HG03457 (cell line): ENCODE results near the gene IFNA2.
"Not testable (repeated sequence)": the region's sequence is repeated elsewhere in the genome, so short reads cannot be mapped to it uniquely, and the experiment has no call there.

Experiments used
- ATAC-seq: cut with Tn5 transposase; IDR thresholded peaks from one replicate; pipeline ENCODE4 v1.9.1; 2021; ENCODE audit warnings: moderate number of reproducible peaks; ENCODE audit not compliant: unreplicated experiment

Gene IFNA2

DNA sequence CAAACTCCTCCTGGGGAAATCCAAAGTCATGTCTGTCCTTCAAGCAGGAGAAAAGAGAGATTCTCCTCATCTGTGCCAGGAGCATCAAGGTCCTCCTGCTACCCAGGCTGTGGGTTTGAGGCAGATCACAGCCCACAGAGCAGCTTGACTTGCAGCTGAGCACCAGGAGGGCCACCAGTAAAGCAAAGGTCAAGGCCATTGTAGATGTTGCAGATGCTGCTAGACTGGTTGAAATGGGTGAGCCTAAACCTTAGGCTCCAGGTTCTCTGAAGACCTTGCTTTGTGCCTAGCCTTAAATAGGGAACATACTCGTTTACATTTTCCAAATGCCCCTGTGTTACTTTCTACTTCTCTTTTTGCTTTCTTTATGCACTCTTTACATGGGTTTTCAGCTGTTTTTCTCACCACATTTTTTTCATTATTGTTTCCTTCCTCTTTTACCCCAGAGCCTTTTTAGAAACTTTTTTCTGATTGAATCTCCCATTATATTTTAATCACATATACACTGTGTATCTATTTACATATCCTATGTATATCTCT is at the start of gene IFNA2:
Gene IFNA2, minus strand, starts transcription at position 268 of the 540 bp plus-strand sequence. Its CDS starts 69 bp downstream, at position 199.
- ATAC-seq = no peak

DNA sequence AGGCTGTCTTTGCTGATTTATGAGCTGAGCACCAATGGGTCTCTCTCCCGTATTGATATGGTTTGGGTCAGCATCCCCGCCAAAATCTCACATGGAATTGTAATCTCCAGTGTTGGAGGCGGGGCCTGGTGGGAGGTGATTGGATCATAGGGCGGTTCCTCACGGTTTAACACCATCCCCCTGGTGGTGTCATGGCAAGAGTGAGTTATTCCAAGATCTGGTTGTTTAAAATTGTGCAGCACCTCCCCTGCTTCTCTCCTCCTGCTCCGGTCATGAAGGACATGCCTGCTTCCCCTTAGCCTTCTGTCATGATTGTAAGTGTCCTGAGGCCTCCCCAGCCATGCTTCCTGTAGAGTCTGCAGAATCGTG is 49.8 kb upstream of the IFNA2 start:
- not testable (repeated sequence) for ATAC-seq

DNA sequence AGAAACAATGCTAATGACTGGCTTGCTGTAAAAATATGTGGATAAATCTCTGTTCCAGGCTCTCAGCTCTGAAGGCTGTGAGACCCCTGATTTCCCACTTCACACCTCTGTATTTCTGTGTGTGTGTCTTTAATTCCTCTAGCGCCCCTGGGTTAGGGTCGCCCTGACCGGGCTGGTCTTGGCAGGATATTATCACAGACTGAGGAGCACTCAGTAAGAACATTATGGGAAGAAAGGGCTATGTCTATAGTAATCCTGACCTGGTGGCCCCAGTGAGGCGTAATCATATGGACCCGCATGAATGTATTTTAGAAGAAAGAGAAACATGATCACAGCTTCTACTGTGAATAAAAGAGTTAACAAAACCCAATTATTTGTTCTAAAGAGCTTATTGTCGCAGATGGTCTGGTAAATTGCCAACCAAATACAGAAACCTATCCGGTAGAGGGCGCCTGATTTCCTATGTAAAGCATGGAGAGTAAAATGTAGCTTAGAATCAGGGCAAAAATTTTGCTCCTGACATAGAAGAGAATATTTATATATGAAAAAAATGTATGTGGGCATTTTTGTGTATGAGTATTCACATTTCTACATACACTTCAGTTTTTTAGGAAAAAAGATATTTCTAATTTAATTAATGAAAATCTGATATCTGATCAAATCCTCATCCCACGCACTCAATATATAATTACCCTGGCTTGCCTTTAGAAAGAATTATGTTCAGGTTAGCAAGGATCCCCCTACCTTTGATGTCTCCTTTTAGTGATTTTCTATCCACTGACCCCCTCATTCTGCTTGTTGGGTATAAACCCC is 49.2 kb upstream of the IFNA2 start:
- no peak for ATAC-seq

DNA sequence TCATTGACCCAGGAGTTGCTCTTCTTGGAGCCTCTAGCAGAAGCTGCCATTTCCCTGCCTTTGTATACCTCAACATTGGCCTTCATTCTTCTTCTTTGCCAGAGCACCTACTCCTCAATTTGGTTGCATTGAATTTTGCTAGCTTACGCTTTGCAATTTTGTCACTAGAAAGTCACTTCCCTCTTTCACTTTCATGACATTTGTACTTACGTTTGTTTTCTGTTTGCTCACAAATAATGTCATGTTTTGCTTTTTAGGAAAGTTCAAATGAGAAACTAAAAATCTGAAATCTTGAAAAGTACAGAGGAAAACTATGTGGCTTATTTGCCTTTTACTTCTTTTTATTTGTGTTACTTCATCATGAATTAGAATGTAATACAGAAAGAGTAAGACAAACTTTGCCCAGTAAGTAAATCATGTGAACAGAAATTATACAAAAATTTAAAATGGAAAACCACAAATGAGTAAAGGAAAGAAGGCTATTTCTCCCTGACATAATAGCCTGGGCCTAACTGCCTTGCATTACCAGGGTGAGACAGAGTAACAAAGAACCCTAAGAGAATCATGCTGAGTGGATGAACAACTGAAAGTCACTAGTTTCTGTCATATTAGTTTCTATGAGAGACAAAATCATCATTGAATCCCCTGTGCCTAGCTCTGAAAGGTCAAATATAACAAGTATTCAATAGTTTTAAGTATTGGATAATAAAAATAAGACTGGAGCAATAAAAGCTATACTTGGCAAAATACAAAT is 47.7 kb upstream of the IFNA2 start:
- ATAC-seq = no peak

DNA sequence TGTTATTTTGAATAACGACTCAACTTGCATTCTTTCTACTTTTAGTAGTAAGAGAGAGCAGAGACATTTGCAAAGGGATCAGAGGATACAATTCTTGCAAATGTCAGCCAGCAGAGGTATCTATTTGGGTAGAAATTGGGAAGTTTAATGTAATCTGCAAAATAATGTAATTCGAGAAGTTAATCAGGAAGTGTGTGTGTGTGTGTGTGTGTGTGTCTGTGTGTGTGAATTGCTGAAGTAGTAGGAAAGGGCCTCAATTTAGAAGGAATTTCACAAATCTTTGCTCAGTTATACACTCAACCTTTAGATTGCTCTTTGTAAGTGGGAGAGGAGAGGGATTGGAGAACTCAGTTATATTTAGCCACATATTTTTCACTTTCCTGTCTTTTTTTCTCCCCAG is 44.0 kb upstream of the IFNA2 start:
- ATAC-seq = no peak

DNA sequence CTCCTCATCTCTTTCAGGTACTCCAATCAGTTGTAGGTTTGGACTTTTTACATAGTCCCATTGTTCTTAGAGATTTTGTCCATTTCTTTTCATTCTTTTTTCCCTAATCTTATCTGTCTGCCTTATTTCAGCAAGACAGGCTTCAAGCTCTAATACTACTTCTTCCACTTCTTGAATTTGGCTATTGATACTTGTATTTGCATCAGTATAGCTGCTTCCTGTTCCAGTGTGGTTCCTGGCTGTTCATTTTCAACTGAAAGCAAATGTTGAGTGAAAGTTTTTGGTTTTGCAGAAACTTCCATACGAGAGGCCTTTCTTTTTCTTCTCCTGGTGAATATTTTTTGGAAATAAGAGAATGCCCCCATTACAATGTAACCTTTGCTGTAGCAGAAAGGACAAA is 43.0 kb upstream of the IFNA2 start:
- no peak for ATAC-seq

DNA sequence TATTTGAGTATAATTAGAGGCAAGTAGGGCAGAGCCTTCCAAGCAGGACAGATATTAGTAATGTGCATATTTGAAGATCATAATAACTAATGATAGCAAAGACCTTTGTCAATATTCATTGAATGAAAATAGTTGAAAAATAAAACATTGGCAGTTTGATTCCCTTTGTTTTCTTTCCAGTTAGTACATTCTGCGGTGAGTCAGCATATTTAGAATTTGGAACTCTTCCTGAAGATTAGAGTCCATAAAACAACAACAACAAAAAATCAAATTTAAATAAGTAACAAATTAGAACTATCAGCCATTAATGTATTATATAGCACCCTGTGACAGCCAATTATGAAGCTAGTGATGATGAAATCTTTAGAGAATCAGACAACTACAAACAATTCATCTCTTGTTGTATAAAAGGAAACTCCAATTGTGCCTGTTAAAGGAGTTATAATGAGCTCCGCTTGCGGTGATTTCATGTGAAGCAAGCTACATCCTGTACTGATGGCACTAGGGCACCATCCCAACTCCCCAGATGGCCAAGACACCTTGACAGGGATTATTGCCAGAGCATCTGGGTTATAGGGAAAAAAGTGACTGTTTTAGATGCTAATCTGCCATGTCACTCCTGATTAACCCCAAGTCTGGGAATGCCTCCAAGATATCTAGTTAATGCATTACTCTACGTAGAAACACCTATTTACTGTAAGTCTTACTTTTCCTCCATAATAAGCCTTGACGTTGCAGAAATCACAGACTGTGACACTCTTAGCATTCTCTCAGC is 30.5 kb upstream of the IFNA2 start:
- no peak for ATAC-seq

DNA sequence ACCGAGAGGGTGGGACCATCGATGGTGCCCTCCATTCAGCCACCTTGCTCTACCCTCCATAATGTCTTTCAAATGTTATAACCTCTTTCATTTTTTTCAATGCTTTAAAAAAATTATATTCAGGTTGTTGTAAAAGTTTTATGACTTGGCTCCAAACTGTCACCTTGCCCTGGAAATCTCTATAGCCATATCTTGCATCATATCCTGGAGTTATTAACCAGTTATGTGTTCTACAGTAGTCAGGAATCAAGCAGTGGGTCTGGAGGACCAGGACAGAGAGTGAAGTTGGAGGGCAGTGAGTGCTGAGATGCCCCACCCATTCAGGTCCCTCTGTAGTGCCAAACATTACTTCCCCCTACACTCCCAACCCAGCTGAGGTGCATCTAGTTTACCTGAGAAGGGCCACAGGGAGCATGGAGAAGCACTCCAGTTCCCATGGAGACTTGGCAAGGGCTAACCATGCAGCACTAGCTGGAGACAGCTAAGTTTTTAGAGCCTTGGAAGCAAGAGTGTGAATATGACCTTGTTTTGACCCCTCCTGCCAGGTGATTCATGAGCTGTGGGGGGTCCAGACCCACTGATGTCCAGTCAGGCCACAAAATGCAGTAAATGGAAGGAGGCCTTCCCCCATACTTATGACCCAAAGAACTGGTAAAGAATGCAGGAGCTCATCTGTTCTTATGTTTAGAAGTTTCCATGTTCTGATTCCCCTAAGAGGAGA is 29.2 kb upstream of the IFNA2 start:
- ATAC-seq = no peak

DNA sequence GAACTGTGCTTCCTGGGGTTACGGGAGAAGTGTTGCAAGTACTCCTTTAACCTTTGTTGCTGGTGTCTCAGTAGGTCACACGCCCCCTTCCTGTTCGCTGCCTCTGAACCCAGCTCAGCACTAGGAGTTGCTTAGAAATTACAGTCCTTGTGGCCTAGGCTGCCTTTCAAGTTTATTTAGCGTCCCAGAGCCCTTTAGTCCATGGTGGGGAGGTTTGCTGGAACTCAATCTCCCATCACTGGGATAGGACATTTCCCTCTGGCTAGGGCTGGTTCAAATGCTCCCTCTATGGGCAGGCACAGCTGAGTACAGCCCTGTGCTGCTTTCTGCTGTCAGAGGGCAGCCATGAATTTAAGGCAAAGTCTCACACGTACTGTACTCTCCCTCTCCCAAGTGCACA is 28.4 kb upstream of the IFNA2 start:
- ATAC-seq = no peak

DNA sequence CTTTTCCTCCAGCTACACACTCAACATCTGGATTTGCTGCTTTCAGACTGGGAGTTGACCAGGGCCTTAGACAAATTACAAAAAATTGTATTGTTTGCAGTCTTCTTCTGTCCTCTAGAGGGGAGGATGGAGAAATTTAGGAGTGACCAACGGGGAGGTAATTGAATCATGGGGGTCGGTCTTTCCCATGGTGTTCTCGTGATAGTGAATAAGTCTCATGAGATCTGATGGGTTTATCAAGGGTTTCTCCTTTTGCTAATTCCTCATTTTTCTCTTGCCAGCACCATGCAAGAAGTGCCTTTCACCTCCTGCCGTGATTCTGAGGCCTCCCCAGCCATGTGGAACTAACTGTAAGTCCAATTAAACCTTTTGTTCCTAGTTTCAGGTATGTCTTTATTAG is 28.0 kb upstream of the IFNA2 start:
- ATAC-seq = no peak

DNA sequence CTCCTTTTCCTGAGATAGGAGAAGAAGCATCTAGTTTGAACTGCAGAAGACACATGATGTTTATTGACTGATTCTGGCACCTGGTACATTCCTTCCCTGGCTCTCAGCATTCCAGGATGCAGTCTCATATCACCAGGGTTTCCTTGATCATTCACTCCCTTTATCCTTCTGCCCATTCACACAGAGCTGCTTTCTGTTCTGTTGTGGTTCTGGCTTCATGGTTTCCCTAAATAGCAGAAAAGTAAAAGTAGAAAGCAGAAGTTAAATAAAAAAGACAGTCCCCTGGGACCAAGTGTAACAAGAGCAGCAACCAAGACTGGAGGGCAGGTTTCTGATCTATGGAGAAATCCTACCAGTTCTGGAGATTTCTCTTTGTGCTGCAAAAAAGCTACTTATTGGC is 26.9 kb upstream of the IFNA2 start:
- ATAC-seq = no peak

DNA sequence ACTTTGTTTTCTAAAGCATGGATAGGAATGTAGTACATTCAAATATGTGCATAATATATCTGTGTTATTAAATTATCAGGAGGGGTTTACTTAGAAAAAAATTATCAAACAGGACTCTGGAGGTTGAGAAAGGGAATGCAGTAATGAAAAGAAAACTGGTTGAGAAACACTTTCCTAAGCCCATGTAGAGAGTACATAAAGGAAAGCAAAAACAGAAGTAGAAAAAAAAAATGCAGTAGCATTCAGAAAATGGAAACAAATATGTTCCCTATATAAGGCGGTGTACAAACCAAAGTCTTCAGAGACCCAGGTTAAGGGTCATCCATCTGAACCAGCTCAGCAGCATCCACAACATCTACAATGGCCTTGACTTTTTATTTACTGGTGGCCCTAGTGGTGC is 23.6 kb upstream of the IFNA2 start, which contains the start of gene IFNA8:
Gene IFNA8, plus strand, starts transcription at position 301 of the 400 bp plus-strand sequence. Its CDS starts 60 bp downstream, at position 361.
- ATAC-seq = no peak

DNA sequence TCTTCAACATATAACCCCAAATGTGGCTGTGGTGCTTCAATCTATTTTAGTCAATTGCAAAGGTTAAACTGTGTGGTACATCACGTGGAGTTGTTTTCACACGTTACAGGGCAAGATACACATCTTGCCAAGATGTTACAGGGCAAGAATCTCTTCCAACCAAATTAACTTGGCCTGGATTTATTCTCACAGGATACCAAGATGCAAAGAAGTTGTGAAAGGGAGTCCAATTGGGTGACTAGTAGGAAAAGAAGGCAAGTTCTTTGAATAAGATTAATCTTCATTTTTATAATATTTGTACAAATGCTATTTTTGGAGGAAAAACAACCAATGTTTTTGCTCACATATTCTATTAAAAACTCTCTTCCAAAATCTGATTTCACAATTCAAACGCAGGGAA is 18.9 kb upstream of the IFNA2 start:
- no peak for ATAC-seq

DNA sequence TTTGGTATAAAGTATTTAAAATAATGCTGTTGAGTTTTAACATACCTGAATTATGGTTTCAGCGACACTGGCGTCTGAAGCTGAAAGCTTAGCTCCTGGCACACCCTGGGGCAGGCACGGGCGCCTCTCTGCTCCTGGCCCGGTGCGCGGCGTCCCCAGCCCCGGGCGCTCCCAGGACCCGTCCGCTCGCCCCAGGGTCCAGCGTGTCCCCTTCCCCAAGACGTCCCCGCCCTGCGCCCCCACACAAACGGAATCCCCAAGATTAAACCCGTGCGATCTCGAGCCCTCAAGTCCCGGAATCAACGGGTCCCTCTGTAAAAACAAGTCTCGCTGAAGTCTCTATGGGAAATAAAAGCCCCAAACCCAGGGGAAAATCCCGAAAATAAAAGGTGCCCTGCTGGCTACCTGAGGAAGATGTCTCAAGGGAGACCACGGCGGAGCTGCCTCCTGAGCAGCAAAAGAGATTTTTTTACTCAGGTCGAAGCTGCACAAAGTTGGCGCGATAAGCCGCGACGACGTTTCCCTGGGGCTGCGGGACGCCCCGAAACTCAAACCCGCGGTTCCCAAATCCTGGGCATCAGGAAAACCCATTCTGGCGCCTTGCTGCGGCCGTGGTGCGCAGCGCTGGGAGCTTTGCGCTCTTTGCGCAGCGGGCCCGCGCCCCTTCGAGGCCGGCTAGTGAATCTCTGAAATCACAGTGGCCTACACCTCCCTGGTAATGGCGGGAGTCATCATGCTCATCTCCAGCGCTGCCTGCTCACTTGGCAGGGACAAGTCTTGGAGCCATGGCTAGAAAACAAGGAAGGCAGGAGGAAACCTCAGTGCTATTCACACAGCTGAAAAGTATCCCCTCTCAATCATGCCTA is 17.4 kb upstream of the IFNA2 start:
- no peak for ATAC-seq

DNA sequence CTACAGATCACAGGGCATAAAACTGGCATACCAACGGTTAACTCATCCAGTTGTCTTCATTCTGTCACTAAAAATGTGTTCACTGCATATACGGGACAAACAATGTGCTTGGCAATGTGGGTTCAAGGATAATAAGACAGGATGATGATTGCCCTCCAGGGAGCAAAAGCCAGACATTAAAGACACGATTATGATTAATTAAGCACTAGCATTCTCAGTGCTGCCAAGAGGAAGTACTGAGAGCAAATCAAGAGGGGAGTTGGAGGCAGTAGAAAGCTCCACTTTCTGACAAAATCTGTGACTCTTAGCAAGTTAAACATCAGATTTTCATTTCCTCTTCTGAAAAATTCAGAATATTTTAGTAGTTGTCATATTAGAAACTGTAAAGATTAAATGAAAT is 14.8 kb upstream of the IFNA2 start:
- no peak for ATAC-seq

DNA sequence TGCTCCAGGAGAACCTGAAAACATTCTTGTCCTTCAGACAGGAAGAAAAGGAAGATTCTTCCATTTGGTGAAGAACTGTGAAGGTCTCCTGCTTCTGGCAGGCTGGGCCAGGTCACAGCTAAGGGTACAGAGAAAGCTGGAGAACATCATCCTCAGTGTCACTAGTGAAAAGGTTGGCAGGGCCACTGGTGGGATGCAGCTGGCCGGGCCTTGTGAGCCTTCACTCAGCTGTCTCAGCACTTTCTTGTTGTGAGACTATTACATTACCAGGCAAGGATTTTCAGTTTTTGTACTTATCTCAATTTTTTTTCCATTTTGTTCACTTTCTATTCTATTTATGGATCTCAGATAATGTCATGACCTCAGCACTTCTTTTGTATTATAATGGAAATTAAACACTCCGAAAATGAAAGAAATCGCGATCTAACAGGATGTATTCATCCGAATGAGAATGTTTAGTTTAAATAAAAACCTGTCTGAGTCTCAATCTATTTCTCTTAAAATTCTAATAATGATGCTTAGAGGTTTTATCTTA is 13.8 kb upstream of the IFNA2 start:
- ATAC-seq = no peak

DNA sequence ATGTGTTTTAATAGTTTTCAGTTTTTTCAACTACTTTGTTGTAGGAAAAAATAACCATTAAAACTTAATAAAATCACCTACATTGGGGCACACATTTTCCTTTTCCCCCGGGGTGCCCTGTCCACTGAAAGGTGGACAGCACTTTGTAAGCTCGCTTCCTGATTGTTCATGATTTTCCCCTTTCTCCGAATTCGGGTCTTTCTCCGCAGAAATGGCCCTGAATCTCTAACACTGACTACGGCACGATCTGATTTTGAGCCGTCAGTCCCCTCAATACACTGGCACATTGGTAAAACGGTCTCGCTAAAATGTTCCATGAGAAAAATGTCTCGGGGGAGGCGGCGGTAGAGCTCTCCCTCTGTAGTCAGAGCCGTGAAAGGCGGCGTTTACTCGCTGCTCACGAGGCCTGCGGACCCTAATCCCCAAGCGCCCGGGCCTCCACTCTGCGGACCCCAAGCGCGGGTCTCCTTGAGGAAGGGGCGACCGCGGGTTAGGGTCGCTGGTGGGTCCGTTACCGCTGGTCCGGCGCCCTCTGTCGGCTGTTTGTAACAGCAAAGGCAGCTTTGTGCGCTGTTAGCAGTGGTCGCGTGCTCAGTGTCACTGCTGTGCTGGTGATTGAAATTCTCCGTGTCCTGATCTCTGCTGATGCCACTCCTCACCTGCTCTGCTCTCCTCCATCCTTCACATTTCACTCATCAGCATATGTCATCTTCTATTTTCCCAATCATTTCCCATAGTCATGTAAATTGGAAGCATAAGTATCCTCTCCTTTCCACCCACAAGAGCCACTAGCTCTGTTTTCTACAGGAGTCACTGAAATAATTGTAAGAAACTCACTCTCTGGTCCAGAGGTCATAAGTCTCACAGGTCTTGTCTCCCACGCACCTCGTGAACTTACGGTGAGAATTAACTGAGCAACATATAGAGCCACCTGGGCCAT is 10.8 kb upstream of the IFNA2 start:
- no peak for ATAC-seq

DNA sequence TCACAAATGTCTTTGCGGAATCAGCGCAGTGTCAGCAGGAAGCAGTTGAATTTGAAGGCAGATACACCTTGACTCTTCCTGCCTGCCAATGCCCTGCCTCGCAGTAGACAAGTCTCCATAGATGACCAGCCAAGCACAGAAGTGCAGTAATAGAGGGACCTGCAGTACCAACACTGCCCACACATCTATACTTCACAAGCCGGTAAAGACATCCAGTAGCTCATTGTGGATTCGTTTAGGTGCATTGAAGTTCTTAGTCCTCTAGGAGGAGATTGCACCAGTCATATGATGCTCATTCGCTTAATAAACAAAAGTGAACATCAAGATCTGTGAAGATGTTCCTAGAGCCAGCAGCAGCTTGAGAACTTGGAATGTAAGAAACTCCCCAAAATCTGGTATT is 7.1 kb upstream of the IFNA2 start:
- ATAC-seq = peak; percentile 87
